Esophagus squamous epithelium (tissue), 5 donors: ENCODE results near the gene SNX9. TPM values are rescaled to one million over a fixed set of nuclear protein-coding genes. Genes with fewer than 3 reads are reported as not detected.

Experiments used
- DNase-seq: peaks from one replicate; lab custom pipeline; 2025; lab: John Stamatoyannopoulos, UW
- H3K27ac ChIP-seq, 4 donors: fragments of 200-600 bp; sonication (generic); one replicate each; pipeline ENCODE4 v1.5.1; 2016 to 2019; ENCODE audit warnings: mild to moderate bottlenecking in 1 of 4
- H3K27me3 ChIP-seq, 4 donors: fragments of 200-600 bp; sonication (generic); 1 replicate in 3 of 4; 2 replicates in 1 of 4; pipeline versions ENCODE4 v1.5.1 to v1.6.0; 2017 to 2021; ENCODE audit warnings: antibody characterized with exemption in 1 of 4
- H3K36me3 ChIP-seq, 3 donors: fragments of 200-600 bp; sonication (generic); one replicate each; pipeline ENCODE4 v1.5.1; 2016 to 2019
- H3K4me1 ChIP-seq, 3 donors: fragments of 200-600 bp; sonication (generic); one replicate each; pipeline ENCODE4 v1.5.1; 2017 to 2019
- H3K4me3 ChIP-seq, 4 donors: fragments of 200-600 bp; sonication (generic); 1 replicate in 3 of 4; 2 replicates in 1 of 4; pipeline ENCODE4 v1.5.1; 2016 to 2019; ENCODE audit warnings: mild to moderate bottlenecking in 2 of 4, moderate library complexity in 1 of 4
- H3K9me3 ChIP-seq, 3 donors: fragments of 200-600 bp; sonication (generic); one replicate each; pipeline ENCODE4 v1.5.1; 2016 to 2019
- CTCF ChIP-seq, 6 experiments: fragments of 450-650 bp in 4 of 6; fragments of 200-600 bp in 2 of 6; sonication (generic) in 2 of 6; IDR thresholded peaks; one replicate each; pipeline ENCODE4 v1.5.1; 2016 to 2019; ENCODE audit warnings: antibody characterized with exemption in 6 of 6, mild to moderate bottlenecking in 4 of 6, moderate library complexity in 4 of 6
- POLR2A ChIP-seq, 4 donors: fragments of 450-650 bp; IDR thresholded peaks; one replicate each; pipeline ENCODE4 v1.6.1; 2017; ENCODE audit warnings: antibody characterized with exemption in 4 of 4, mild to moderate bottlenecking in 4 of 4, moderate library complexity in 3 of 4
- WGBS, 2 donors: methylation state at CpG; one replicate each; pipeline ENCODE4 v1.1.5; 2018; 5-methylcytosine and 5-hydroxymethylcytosine counted together
- intact Hi-C: fragments of 100-400 bp; cut with DNase I; formaldehyde crosslinking; loops from one replicate; pipeline ENCODE4 v1.15.0; 2022
- total RNA-seq, 4 donors: library from RNA; depleted of rRNA; stranded (reverse); fragments of >200 nt; gene quantifications; one replicate each; pipeline ENCODE4 v1.1.0, GENCODE V29; 2016
- donor health status: DM: yes; HTN: yes; CAD: no.

The SNX9 gene
- total RNA-seq, 4 donors from 2014 or later: 19.9 to 39.9 (median 33.5) TPM

- Histone ChIP-seq H3K4me3 (no peak overlapping the region), H3K27ac (no peak overlapping the region), H3K9me3 (no peaks in the 10 kb centered on the region), H3K4me1 (no peaks in the 10 kb centered on the region), H3K36me3 (peaks cover 0 to 95% (median 5%) of the 10 kb centered on the region in 3 donors), H3K27me3 (no peaks in the 10 kb centered on the region)
- 69 to 70% methylated on average over 2 of the region's 2 CpGs for WGBS, 2 donors
- DNase-seq: no peak
- TF ChIP-seq POLR2A (IDR thresholded peaks at IDR 0.05): no peak
- no peak for TF ChIP-seq CTCF (IDR thresholded peaks at IDR 0.05)
- intact Hi-C loops: no loop called here
Observed at GRCh38 chr6:157906537-157907061, 83.6 kb downstream of the SNX9 start.

- TF ChIP-seq CTCF (IDR thresholded peaks at IDR 0.05): no peak
- no peak for TF ChIP-seq POLR2A (IDR thresholded peaks at IDR 0.05)
Observed at GRCh38 chr6:157907651-157908050, 84.6 kb downstream of the SNX9 start.

GRCh38 chr6:157908369-157909281 is 85.6 kb downstream of the SNX9 start:
- Histone ChIP-seq H3K4me3 (no peak overlapping the region), H3K36me3 (peaks cover 0 to 80% (median 5%) of the 10 kb centered on the region in 3 donors), H3K9me3 (no peaks in the 10 kb centered on the region), H3K27ac (no peak overlapping the region), H3K27me3 (no peaks in the 10 kb centered on the region), H3K4me1 (no peaks in the 10 kb centered on the region)
- intact Hi-C loops: no loop called here
- TF ChIP-seq CTCF (IDR thresholded peaks at IDR 0.05) (no peak), POLR2A (IDR thresholded peaks at IDR 0.05) (no peak)
- 58 to 92% methylated on average over 7 of the region's 7 CpGs for WGBS, 2 donors
- no peak for DNase-seq

More at GRCh38 chr6:157907651-157908050, 84.6 kb downstream of the SNX9 start:
- H3K36me3 ChIP-seq: peaks cover 0 to 88% (median 5%) of the 10 kb centered on the region in 3 donors
- no peak overlapping the region for H3K4me3 ChIP-seq
- intact Hi-C loops: no loop called here
- H3K4me1 ChIP-seq: no peaks in the 10 kb centered on the region
- H3K27ac ChIP-seq: no peak overlapping the region
- no peaks in the 10 kb centered on the region for H3K9me3 ChIP-seq
- no peaks in the 10 kb centered on the region for H3K27me3 ChIP-seq
- WGBS, 2 donors: 81 to 84% methylated on average over 3 to 6 of the region's 7 CpGs
- DNase-seq: no peak

- H3K27me3 ChIP-seq: no peaks in the 10 kb centered on the region
- TF ChIP-seq CTCF (IDR thresholded peaks at IDR 0.05) (no peak), POLR2A (IDR thresholded peaks at IDR 0.05) (no peak)
- intact Hi-C loops: no loop called here
- no peak for DNase-seq
- no peaks in the 10 kb centered on the region for H3K9me3 ChIP-seq
- no peak overlapping the region for H3K27ac ChIP-seq
- WGBS, 2 donors: 82 to 86% methylated on average over 3 of the region's 3 CpGs
- H3K4me3 ChIP-seq: no peak overlapping the region
- no peaks in the 10 kb centered on the region for H3K4me1 ChIP-seq
- peaks cover 0 to 77% (median 5%) of the 10 kb centered on the region in 3 donors for H3K36me3 ChIP-seq
Observed at GRCh38 chr6:157909282-157909664, 86.2 kb downstream of the SNX9 start.

GRCh38 chr6:157911278-157911677 is 88.2 kb downstream of the SNX9 start:
- Histone ChIP-seq H3K4me1 (no peaks in the 10 kb centered on the region), H3K27me3 (no peaks in the 10 kb centered on the region), H3K27ac (no peak overlapping the region), H3K9me3 (no peaks in the 10 kb centered on the region), H3K4me3 (no peak overlapping the region), H3K36me3 (peaks cover 0 to 79% (median 5%) of the 10 kb centered on the region in 3 donors)
- DNase-seq: no peak
- no peak for TF ChIP-seq CTCF (IDR thresholded peaks at IDR 0.05)
- no peak for TF ChIP-seq POLR2A (IDR thresholded peaks at IDR 0.05)
- WGBS, 2 donors: 83 to 91% methylated on average over 6 to 9 of the region's 9 CpGs
- intact Hi-C loops: no loop called here
